K562 (cell line): Measurements from ENCODE around the gene LIPM. TPM values are rescaled to one million over a fixed set of nuclear protein-coding genes. Genes with fewer than 3 reads are reported as not detected.

Source experiments
- ATAC-seq: fragments of 200-7000 bp; cut with Tn5 transposase; 3 replicates; pipeline ENCODE4 v1.9.1; 2020; ENCODE audit warnings: moderate library complexity
- BruUV-seq: library from RNA; stranded (reverse); fragments of 400-500 nt; replicated peaks from 2 replicates; lab custom pipeline; 2021; lab: Mats Ljungman, UMichigan
- CTCF ChIA-PET: fragments of 300-600 bp; formaldehyde crosslinking; extraction: SDS; loops from one replicate; lab custom pipeline; 2021; ENCODE audit warnings: low intra/inter-chr PET ratio; lab: Yijun Ruan, JAX
- POLR2A ChIA-PET: fragments of 300-600, 350-650 bp; sonication (Branson Sonifier 250); formaldehyde crosslinking; extraction: SDS; loops from one replicate; lab custom pipeline; 2021; ENCODE audit warnings: antibody characterized with exemption, inconsistent platforms; lab: Yijun Ruan, JAX
- DNase-seq, 4 experiments: peaks; one replicate each; pipeline versions ENCODE4 v3.0.0 to v3.0.0-alpha.2; 2011 to 2018; ENCODE audit warnings: low spot score in 3 of 4, mixed read lengths in 3 of 4; ENCODE audit errors: extremely low read depth in 1 of 4
- FAIRE-seq: peaks from 2 replicates; lab custom pipeline; 2011; peaks lifted over from hg19 to GRCh38; lab: Jason Lieb, UNC
- H2AFZ ChIP-seq: 2 replicates; pipeline ENCODE4 v1.6.0; 2011; ENCODE audit warnings: low read depth, low read length, control low read depth, inconsistent platforms
- H3K27ac ChIP-seq: fragments of 200-600 bp; 3 replicates; pipeline ENCODE4 v1.8.0; 2011; ENCODE audit warnings: low read depth, mild to moderate bottlenecking, control low read depth, inconsistent platforms, low read length, moderate library complexity, mixed read lengths; ENCODE audit errors: extremely low read depth
- H3K27me3 ChIP-seq, 2 experiments: fragments of 300-600 bp in 1 of 2; 2 replicates in 1 of 2; 3 replicates in 1 of 2; pipeline versions ENCODE4 v1.6.0 to v1.8.0; 2011; ENCODE audit warnings: inconsistent platforms in 2 of 2, low read length in 2 of 2, mild to moderate bottlenecking in 1 of 2, mixed read lengths in 1 of 2, moderate library complexity in 1 of 2; ENCODE audit not compliant: control insufficient read depth in 2 of 2, insufficient read depth in 2 of 2
- H3K36me3 ChIP-seq: fragments of 300-600 bp; 3 replicates; pipeline ENCODE4 v1.8.0; 2011; ENCODE audit warnings: mild to moderate bottlenecking, low read length, inconsistent platforms; ENCODE audit not compliant: control insufficient read depth, insufficient read depth
- H3K4me1 ChIP-seq, 2 experiments: fragments of 200-600 bp in 1 of 2; replicated peaks in 1 of 2; 2 replicates in 1 of 2; 3 replicates in 1 of 2; pipeline versions ENCODE4 v1.5.1 to v1.8.0; 2011; ENCODE audit warnings: inconsistent platforms in 2 of 2, low read length in 2 of 2, mild to moderate bottlenecking in 1 of 2, mixed read lengths in 1 of 2, moderate library complexity in 1 of 2; ENCODE audit not compliant: control insufficient read depth in 2 of 2, insufficient read depth in 2 of 2
- H3K4me2 ChIP-seq: 2 replicates; pipeline ENCODE4 v1.6.1; 2011; ENCODE audit warnings: low read length, control low read depth, inconsistent platforms, mixed read lengths; ENCODE audit not compliant: insufficient read depth
- H3K4me3 ChIP-seq: fragments of 200-600 bp; sonication (generic), shearing (Covaris generic); 2 replicates; pipeline ENCODE4 v1.5.1; 2016; ENCODE audit warnings: control low read depth, inconsistent platforms
- H3K79me2 ChIP-seq: fragments of 200-600 bp; 3 replicates; pipeline ENCODE4 v1.8.0; 2011; ENCODE audit warnings: low read length, inconsistent platforms; ENCODE audit not compliant: control insufficient read depth, insufficient read depth
- H3K9ac ChIP-seq, 2 experiments: 2 replicates each; pipeline versions ENCODE4 v1.6.0 to v1.6.1; 2011; ENCODE audit warnings: low read depth in 2 of 2, low read length in 2 of 2, control low read depth in 1 of 2, inconsistent platforms in 1 of 2, mild to moderate bottlenecking in 1 of 2, mixed read lengths in 1 of 2; ENCODE audit not compliant: insufficient read depth in 1 of 2
- H3K9me1 ChIP-seq: one replicate; pipeline ENCODE4 v1.6.0; 2011; ENCODE audit warnings: inconsistent platforms, mild to moderate bottlenecking, low read length, moderate library complexity; ENCODE audit not compliant: control insufficient read depth, insufficient read depth
- H3K9me3 ChIP-seq: replicated peaks from 2 replicates; pipeline ENCODE4 v1.5.1; 2011; ENCODE audit warnings: low read depth, low read length, inconsistent platforms; ENCODE audit not compliant: control insufficient read depth, insufficient read depth
- H4K20me1 ChIP-seq: replicated peaks from 2 replicates; pipeline ENCODE4 v1.6.1; 2011; ENCODE audit warnings: low read length, inconsistent platforms, mixed read lengths; ENCODE audit not compliant: control insufficient read depth, insufficient read depth
- CTCF ChIP-seq, 3 experiments: IDR thresholded peaks in 2 of 3; conservative IDR thresholded peaks in 1 of 3; 2 replicates each; pipeline ENCODE4 v1.5.1; 2011 to 2012; ENCODE audit warnings: low read length in 3 of 3, mild to moderate bottlenecking in 3 of 3, control low read depth in 2 of 3, improper control_type of control experiment in 1 of 3, inconsistent platforms in 1 of 3, low read depth in 1 of 3, mixed read lengths in 1 of 3, moderate library complexity in 1 of 3; ENCODE audit not compliant: insufficient read depth in 2 of 3
- EP300 ChIP-seq: IDR thresholded peaks from 2 replicates; pipeline ENCODE4 v1.6.1; 2012; ENCODE audit warnings: low read length, improper control_type of control experiment
- ESRRA ChIP-seq: fragments of 450-650 bp; IDR thresholded peaks from 2 replicates; pipeline ENCODE4 v1.6.1; 2014; ENCODE audit warnings: low read depth, mild to moderate bottlenecking, moderate library complexity, borderline replicate concordance
- MCM5 ChIP-seq: fragments of 450-650 bp; IDR thresholded peaks from 2 replicates; pipeline ENCODE4 v1.6.1; 2016; ENCODE audit warnings: low read depth
- MLLT1 ChIP-seq, 2 experiments: fragments of 450-650 bp; IDR thresholded peaks; 2 replicates each; pipeline ENCODE4 v1.6.1; 2016
- REST ChIP-seq, 2 experiments: fragments of 450-650 bp; formaldehyde crosslinking in 1 of 2; IDR thresholded peaks; 2 replicates each; pipeline versions ENCODE4 v1.4.0 to v1.6.1; 2014 to 2020; ENCODE audit warnings: mild to moderate bottlenecking in 2 of 2, borderline replicate concordance in 1 of 2, low read depth in 1 of 2
- SMC3 ChIP-seq: conservative IDR thresholded peaks from 2 replicates; pipeline ENCODE4 v1.6.1; 2011; ENCODE audit warnings: low read depth, low read length, improper control_type of control experiment; ENCODE audit not compliant: insufficient read depth
- SPI1 ChIP-seq: IDR thresholded peaks from 2 replicates; pipeline ENCODE4 v1.6.1; 2011; ENCODE audit warnings: low read depth, low read length, control low read depth, borderline replicate concordance
- WGBS: fragments of 100-300 bp; shearing (Covaris generic); methylation state at CpG from one replicate; pipeline ENCODE4 v1.1.6; 2016; ENCODE audit warnings: low coverage, mixed read lengths; ENCODE audit not compliant: insufficient coverage; ENCODE audit errors: missing lambda C conversion rate; 5-methylcytosine and 5-hydroxymethylcytosine counted together
- in situ Hi-C: fragments of 300-500 bp; cut with MboI; formaldehyde crosslinking; loops from 4 replicates; pipeline ENCODE4 v1.15.0; 2018; ENCODE audit warnings: inconsistent platforms, mixed read lengths
- intact Hi-C: fragments of 100-400 bp; cut with micrococcal nuclease; formaldehyde crosslinking; loops from 2 replicates; pipeline ENCODE4 v1.14.2; 2022
- polyA plus RNA-seq, 8 experiments: library from polyadenylated mRNA; depleted of rRNA in 4 of 8; stranded (reverse) in 5 of 8; unstranded in 3 of 8; fragments of >200 nt; fragmentation: Nextera tagmentation in 2 of 8; fragmentation: Illumina TruSeq in 1 of 8; extraction: Ambion mirVana in 2 of 8; extraction: Trizol in 1 of 8; gene quantifications; 2 replicates each; pipeline versions ENCODE4 v1.2.1 to v1.2.3, GENCODE V29; 2011 to 2014; ENCODE audit warnings: inconsistent platforms in 1 of 8, missing spikeins in 1 of 8
- total RNA-seq, 7 experiments: library from RNA; depleted of rRNA in 6 of 7; stranded (reverse); fragments of >200 nt in 6 of 7; fragmentation: Illumina TruSeq in 2 of 7; extraction: Trizol in 2 of 7; gene quantifications; 2 replicates each; pipeline versions ENCODE4 v1.2.1 to v1.2.3, GENCODE V29; 2011 to 2021; ENCODE audit warnings: low replicate concordance in 1 of 7

Gene LIPM
- total and polyA plus RNA-seq, 9 of the 15 experiments (the other 6 are each of a cell fraction or from before 2014, with no cell fraction given): not detected

GRCh38 chr10:88835096-88835909 is 32.8 kb downstream of the LIPM start:
- intact Hi-C loops (loop anchor here (1.0 to 10.0 kb wide), 3 partner anchors 97 to 378 kb away; no protein-coding TSS in a partner anchor), in situ Hi-C loops (no loop called here)
- peak; percentile 44 to 72 (median 49) for DNase-seq
- Histone ChIP-seq H3K27me3 (no peaks in the 10 kb centered on the region), H3K27ac (no peak overlapping the region), H3K4me1 (no peaks in the 10 kb centered on the region), H3K9me3 (no peaks in the 10 kb centered on the region), H3K9ac (no peak overlapping the region), H2AFZ (no peak overlapping the region), H3K36me3 (no peaks in the 10 kb centered on the region), H4K20me1 (no peaks in the 10 kb centered on the region), H3K4me3 (no peak overlapping the region), H3K4me2 (no peak overlapping the region), H3K9me1 (no peaks in the 10 kb centered on the region), H3K79me2 (no peaks in the 10 kb centered on the region)
- 2% methylated on average over 10 of the region's 10 CpGs for WGBS
- peak; percentile 97 for ATAC-seq
- no TSS peak for BruUV-seq
- CTCF ChIA-PET: interaction anchor here (0.7 to 1.8 kb wide), 4 partner anchors 97 to 378 kb away, joined by 3 to 10 read pairs (median 4); no protein-coding TSS in a partner anchor
- FAIRE-seq: peak; percentile 87
- POLR2A ChIA-PET: no interaction called here
- peak; percentile 71 to 74 (median 73) for TF ChIP-seq CTCF (IDR thresholded peaks at IDR 0.05 in 2 of 3, conservative IDR thresholded peaks at IDR 0.05 in 1 of 3; ENCODE audit: insufficient read depth in 2 of 3, low read depth in 1 of 3, low read length in 3 of 3)
- TF ChIP-seq SMC3: 0 out of 2 replicates have a peak, but pooled peaks have one; percentile 14
- TF ChIP-seq ESRRA: peak; percentile 64; the same call in 1 of the 2 replicates
- TF ChIP-seq MCM5: no peak
- no peak for TF ChIP-seq EP300
- peak; percentile 41; the same call in 1 of the 2 replicates for TF ChIP-seq REST (IDR thresholded peaks at IDR 0.05; ENCODE audit: borderline replicate concordance)
- TF ChIP-seq REST (CRISPR knock-in tag; IDR thresholded peaks at IDR 0.05; ENCODE audit: low read depth): no peak
- 0 out of 4 replicates have a peak, but pooled peaks of 1 of the 2 experiments have one; percentile 50 for TF ChIP-seq MLLT1 (IDR thresholded peaks at IDR 0.05)
- TF ChIP-seq SPI1: peak; percentile 19; the same call in 1 of the 2 replicates
